A549 (cell line): ENCODE data around the gene SP100. TPM values are rescaled to one million over a fixed set of nuclear protein-coding genes. Genes with fewer than 3 reads are reported as not detected.

Experiments used
- ATAC-seq, 2 experiments: fragments of 200-7000 bp in 1 of 2; fragments of >200 bp in 1 of 2; cut with Nextera tagmentation in 1 of 2; cut with Tn5 transposase in 1 of 2; 3 replicates each; pipeline versions ENCODE4 v1.8.0 to v1.9.1; 2018 to 2020; ENCODE audit warnings: mild to moderate bottlenecking in 1 of 2, moderate library complexity in 1 of 2
- CTCF ChIA-PET: fragments of 300-600 bp; sonication (Branson Sonifier 250); formaldehyde crosslinking; extraction: SDS; loops from one replicate; lab custom pipeline; 2021; ENCODE audit warnings: antibody characterized with exemption, inconsistent platforms; lab: Yijun Ruan, JAX
- POLR2A ChIA-PET: fragments of 350-600 bp; formaldehyde crosslinking; extraction: SDS; loops from one replicate; lab custom pipeline; 2021; ENCODE audit warnings: antibody characterized with exemption, inconsistent platforms; lab: Yijun Ruan, JAX
- DNase-seq, 2 experiments: peaks; one replicate each; pipeline versions ENCODE4 v3.0.0 to v3.0.0-alpha.2; 2011 to 2016; ENCODE audit warnings: low read depth in 1 of 2, low spot score in 1 of 2
- FAIRE-seq: peaks from 2 replicates; lab custom pipeline; 2011; peaks lifted over from hg19 to GRCh38; lab: Jason Lieb, UNC
- H3K27ac ChIP-seq, 2 experiments: fragments of >200 bp; sonication (Bioruptor Twin); formaldehyde crosslinking; 3 replicates each; pipeline ENCODE4 v1.5.1; 2016 to 2017
- H3K4me1 ChIP-seq: fragments of >200 bp; sonication (Bioruptor Twin); formaldehyde crosslinking; 3 replicates; pipeline ENCODE4 v1.6.1; 2016
- H3K4me2 ChIP-seq: fragments of >200 bp; sonication (Bioruptor Twin); formaldehyde crosslinking; 3 replicates; pipeline ENCODE4 v1.6.1; 2016
- H3K4me3 ChIP-seq: fragments of >200 bp; sonication (Bioruptor Twin); formaldehyde crosslinking; 3 replicates; pipeline ENCODE4 v1.5.1; 2016
- H3K9me3 ChIP-seq: fragments of >200 bp; sonication (Bioruptor Twin); formaldehyde crosslinking; 3 replicates; pipeline ENCODE4 v1.6.1; 2016
- BHLHE40 ChIP-seq: IDR thresholded peaks from 2 replicates; pipeline ENCODE4 v1.6.1; 2012; ENCODE audit warnings: low read depth, low read length, inconsistent platforms
- CBX8 ChIP-seq: fragments of 200-600 bp; sonication (generic); IDR thresholded peaks from 2 replicates; pipeline ENCODE4 v1.6.1; 2016
- EP300 ChIP-seq, 2 experiments: fragments of >200 bp; sonication (Bioruptor Twin); formaldehyde crosslinking; IDR thresholded peaks; 2 replicates in 1 of 2; 3 replicates in 1 of 2; pipeline ENCODE4 v1.6.1; 2016 to 2017
- FOSB ChIP-seq: fragments of 250-450 bp; sonication (Bioruptor Pico); IDR thresholded peaks from 2 replicates; pipeline ENCODE4 v1.5.0; 2020; ENCODE audit warnings: mild to moderate bottlenecking, moderate library complexity
- HDAC2 ChIP-seq: fragments of 200-600 bp; sonication (generic); IDR thresholded peaks from 2 replicates; pipeline ENCODE4 v1.6.1; 2016
- HEYL ChIP-seq: fragments of 250-450 bp; sonication (Bioruptor Pico); IDR thresholded peaks from 2 replicates; pipeline ENCODE4 v1.8.0; 2021; ENCODE audit warnings: mild to moderate bottlenecking, moderate library complexity
- HOXB5 ChIP-seq: fragments of 250-450 bp; sonication (Bioruptor Pico); IDR thresholded peaks from 2 replicates; pipeline ENCODE4 v1.5.0; 2020; ENCODE audit warnings: mild to moderate bottlenecking, moderate library complexity
- KDM5A ChIP-seq: fragments of 200-600 bp; sonication (generic); IDR thresholded peaks from 2 replicates; pipeline ENCODE4 v1.6.1; 2016; ENCODE audit warnings: antibody characterized with exemption, mild to moderate bottlenecking
- NPAS2 ChIP-seq: fragments of 250-450 bp; sonication (Bioruptor Pico); IDR thresholded peaks from 2 replicates; pipeline ENCODE4 v1.8.0; 2022; ENCODE audit warnings: mild to moderate bottlenecking, moderate library complexity, borderline replicate concordance
- RFX5 ChIP-seq: fragments of 450-650 bp; IDR thresholded peaks from 2 replicates; pipeline ENCODE4 v1.7.1; 2014; ENCODE audit warnings: antibody characterized with exemption, mild to moderate bottlenecking, moderate library complexity
- SREBF2 ChIP-seq: fragments of 450-650 bp; IDR thresholded peaks from 2 replicates; pipeline ENCODE4 v1.6.1; 2014; ENCODE audit warnings: mild to moderate bottlenecking, moderate library complexity
- TFCP2L1 ChIP-seq: fragments of 250-450 bp; sonication (Bioruptor Pico); IDR thresholded peaks from 2 replicates; pipeline ENCODE4 v1.5.0; 2021; ENCODE audit warnings: mild to moderate bottlenecking
- ZSCAN20 ChIP-seq: fragments of 250-450 bp; sonication (Bioruptor Pico); IDR thresholded peaks from 2 replicates; pipeline ENCODE4 v1.8.0; 2022; ENCODE audit warnings: mild to moderate bottlenecking, moderate library complexity
- WGBS: methylation state at CpG from one replicate; pipeline ENCODE4 v1.1.6; 2017; ENCODE audit errors: missing lambda C conversion rate; 5-methylcytosine and 5-hydroxymethylcytosine counted together
- polyA plus RNA-seq, 4 experiments: library from polyadenylated mRNA; depleted of rRNA in 3 of 4; stranded (reverse); fragments of >200 nt; fragmentation: RNase III in 1 of 4; extraction: RNeasy Plus Mini Kit Qiagen cat#74134 plus additional on column Dnase treatment in 1 of 4; gene quantifications; 2 replicates in 3 of 4; 3 replicates in 1 of 4; pipeline ENCODE4 v1.2.3, GENCODE V29; 2011 to 2017
- TF ChIP-seq, protein P1 (sequence below): fragments of >200 bp; sonication (Bioruptor Twin); formaldehyde crosslinking; IDR thresholded peaks from 3 replicates; pipeline ENCODE4 v1.6.1; 2016
- TF ChIP-seq, protein P2 (sequence below): fragments of 250-450 bp; sonication (Bioruptor Pico); IDR thresholded peaks from 2 replicates; pipeline ENCODE4 v1.5.0; 2020; ENCODE audit warnings: low read depth, mild to moderate bottlenecking, moderate library complexity
- TF ChIP-seq, protein P3 (sequence below): fragments of 200-600 bp; sonication (generic); IDR thresholded peaks from 2 replicates; pipeline ENCODE4 v1.6.1; 2016; ENCODE audit warnings: antibody characterized with exemption, mild to moderate bottlenecking, moderate library complexity
- TF ChIP-seq, protein P4 (sequence below): IDR thresholded peaks from 2 replicates; pipeline ENCODE4 v1.6.1; 2012

Gene SP100
- polyA plus RNA-seq, 2 of the 4 experiments (the other 2 are of a cell fraction), result 23.7 to 39.8 TPM

DNA sequence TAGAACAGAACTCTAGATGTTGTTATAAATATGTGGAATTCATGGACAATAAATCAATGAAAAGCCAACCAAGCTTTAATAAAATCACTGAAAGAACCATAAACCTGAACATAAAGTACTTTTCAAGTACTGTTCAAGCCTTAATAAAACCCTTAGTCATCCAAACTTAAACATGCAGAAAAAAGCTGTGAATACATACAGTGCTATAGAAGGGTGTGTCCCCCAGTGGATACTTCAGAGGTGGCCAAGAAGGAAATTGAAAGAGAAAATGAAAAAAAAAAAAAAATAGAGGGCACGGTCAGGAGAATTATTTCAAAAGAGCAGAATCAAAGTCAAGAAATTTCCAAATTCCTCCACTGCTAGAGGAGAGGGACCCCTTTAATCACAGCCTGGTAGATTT is 141.1 kb downstream of the SP100 start:
- Histone ChIP-seq H3K4me3 (no peak overlapping the region), H3K4me2 (peak overlapping the region; percentile 25; the same call in 1 of the 3 replicates), H3K9me3 (0 out of 3 replicates have a peak, but pooled peaks cover 6% of the 10 kb centered on the region), H3K4me1 (no peaks in the 10 kb centered on the region), H3K27ac (no peak overlapping the region; a peak in 1 of 6 replicates)
- FAIRE-seq, result no peak
- no peak for DNase-seq
- no peak for TF ChIP-seq TFCP2L1 (CRISPR knock-in tag)
- TF ChIP-seq EP300 (IDR thresholded peaks at IDR 0.05), result no peak
- TF ChIP-seq, protein P1, sequence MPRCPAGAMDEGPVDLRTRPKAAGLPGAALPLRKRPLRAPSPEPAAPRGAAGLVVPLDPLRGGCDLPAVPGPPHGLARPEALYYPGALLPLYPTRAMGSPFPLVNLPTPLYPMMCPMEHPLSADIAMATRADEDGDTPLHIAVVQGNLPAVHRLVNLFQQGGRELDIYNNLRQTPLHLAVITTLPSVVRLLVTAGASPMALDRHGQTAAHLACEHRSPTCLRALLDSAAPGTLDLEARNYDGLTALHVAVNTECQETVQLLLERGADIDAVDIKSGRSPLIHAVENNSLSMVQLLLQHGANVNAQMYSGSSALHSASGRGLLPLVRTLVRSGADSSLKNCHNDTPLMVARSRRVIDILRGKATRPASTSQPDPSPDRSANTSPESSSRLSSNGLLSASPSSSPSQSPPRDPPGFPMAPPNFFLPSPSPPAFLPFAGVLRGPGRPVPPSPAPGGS, result no peak
- no peak for TF ChIP-seq HDAC2
- TF ChIP-seq SREBF2, result no peak
- CTCF ChIA-PET, result no interaction called here
- no peak for ATAC-seq
- WGBS, result 0% methylated on average over 1 of the region's 1 CpG
- POLR2A ChIA-PET, result no interaction called here

DNA sequence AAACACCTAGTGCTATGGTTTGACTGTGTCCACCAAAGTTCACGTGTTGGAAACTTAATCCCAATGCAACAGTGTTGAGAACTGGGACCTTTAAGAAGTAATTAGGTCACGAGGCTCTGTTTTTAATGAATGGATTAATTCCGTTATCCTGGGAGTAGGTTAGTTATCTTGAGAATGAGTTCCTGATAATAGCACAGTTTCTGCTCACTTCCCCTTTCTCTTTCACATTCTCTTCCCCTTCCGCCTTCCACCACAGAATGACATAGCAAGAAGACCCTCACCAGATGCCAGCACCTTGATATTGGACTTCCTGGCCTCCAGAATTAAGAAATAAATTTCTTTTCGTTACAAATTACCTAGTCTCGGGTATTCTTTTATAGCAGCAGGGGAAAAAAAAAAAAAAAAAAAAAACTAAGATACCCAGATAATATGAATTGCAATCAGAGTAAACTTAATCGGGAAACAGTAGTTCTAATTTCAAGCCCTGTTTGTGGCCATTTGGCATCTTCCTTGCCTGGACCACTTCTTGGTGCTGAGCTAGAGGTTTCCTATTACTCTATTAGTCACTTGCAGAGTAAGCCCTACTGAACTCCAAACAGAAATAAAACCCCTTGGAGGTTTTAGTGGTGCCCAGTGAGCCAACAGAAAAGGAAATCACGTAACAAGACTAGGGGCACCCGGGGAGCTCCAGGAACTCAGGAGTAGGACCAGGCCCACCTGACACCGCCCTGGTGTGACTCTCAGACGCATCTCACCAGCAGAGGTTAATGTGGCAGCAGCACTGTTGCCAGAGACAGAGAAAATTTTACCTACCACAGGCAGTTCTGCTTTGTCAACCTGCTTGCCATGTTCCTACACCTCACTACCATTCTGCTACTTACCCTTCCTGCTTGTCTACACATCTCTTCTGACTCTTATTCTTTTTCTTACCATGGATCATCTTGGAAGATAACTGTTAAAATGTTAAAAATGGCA is 149.1 kb downstream of the SP100 start:
- no peak for FAIRE-seq
- no peak overlapping the region for H3K27ac ChIP-seq
- H3K4me3 ChIP-seq, result no peak overlapping the region
- ChIA-PET CTCF (no interaction called here), POLR2A (no interaction called here)
- no peaks in the 10 kb centered on the region for H3K4me1 ChIP-seq
- DNase-seq, result no peak
- H3K9me3 ChIP-seq, result 0 out of 3 replicates have a peak, but pooled peaks cover 2% of the 10 kb centered on the region
- peak in 1 of 2 experiments; percentile 59; a peak in 2 of 6 replicates for ATAC-seq
- TF ChIP-seq, protein P2, sequence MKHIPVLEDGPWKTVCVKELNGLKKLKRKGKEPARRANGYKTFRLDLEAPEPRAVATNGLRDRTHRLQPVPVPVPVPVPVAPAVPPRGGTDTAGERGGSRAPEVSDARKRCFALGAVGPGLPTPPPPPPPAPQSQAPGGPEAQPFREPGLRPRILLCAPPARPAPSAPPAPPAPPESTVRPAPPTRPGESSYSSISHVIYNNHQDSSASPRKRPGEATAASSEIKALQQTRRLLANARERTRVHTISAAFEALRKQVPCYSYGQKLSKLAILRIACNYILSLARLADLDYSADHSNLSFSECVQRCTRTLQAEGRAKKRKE (CRISPR knock-in tag), result no peak
- TF ChIP-seq, protein P3, sequence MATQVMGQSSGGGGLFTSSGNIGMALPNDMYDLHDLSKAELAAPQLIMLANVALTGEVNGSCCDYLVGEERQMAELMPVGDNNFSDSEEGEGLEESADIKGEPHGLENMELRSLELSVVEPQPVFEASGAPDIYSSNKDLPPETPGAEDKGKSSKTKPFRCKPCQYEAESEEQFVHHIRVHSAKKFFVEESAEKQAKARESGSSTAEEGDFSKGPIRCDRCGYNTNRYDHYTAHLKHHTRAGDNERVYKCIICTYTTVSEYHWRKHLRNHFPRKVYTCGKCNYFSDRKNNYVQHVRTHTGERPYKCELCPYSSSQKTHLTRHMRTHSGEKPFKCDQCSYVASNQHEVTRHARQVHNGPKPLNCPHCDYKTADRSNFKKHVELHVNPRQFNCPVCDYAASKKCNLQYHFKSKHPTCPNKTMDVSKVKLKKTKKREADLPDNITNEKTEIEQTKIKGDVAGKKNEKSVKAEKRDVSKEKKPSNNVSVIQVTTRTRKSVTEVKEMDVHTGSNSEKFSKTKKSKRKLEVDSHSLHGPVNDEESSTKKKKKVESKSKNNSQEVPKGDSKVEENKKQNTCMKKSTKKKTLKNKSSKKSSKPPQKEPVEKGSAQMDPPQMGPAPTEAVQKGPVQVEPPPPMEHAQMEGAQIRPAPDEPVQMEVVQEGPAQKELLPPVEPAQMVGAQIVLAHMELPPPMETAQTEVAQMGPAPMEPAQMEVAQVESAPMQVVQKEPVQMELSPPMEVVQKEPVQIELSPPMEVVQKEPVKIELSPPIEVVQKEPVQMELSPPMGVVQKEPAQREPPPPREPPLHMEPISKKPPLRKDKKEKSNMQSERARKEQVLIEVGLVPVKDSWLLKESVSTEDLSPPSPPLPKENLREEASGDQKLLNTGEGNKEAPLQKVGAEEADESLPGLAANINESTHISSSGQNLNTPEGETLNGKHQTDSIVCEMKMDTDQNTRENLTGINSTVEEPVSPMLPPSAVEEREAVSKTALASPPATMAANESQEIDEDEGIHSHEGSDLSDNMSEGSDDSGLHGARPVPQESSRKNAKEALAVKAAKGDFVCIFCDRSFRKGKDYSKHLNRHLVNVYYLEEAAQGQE, result no peak
- TF ChIP-seq, protein P4, sequence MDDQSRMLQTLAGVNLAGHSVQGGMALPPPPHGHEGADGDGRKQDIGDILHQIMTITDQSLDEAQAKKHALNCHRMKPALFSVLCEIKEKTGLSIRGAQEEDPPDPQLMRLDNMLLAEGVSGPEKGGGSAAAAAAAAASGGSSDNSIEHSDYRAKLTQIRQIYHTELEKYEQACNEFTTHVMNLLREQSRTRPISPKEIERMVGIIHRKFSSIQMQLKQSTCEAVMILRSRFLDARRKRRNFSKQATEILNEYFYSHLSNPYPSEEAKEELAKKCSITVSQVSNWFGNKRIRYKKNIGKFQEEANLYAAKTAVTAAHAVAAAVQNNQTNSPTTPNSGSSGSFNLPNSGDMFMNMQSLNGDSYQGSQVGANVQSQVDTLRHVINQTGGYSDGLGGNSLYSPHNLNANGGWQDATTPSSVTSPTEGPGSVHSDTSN, result no peak
- TF ChIP-seq NPAS2 (CRISPR knock-in tag) (no peak), FOSB (CRISPR knock-in tag) (no peak), HOXB5 (CRISPR knock-in tag) (no peak), ZSCAN20 (no peak), BHLHE40 (no peak), RFX5 (no peak), KDM5A (no peak), SREBF2 (no peak), HEYL (no peak), CBX8 (no peak)
- H3K4me2 ChIP-seq, result no peak overlapping the region
- 40% methylated on average over 11 of the region's 11 CpGs for WGBS
